ENCODE data around the gene BCAM.

BCAM gene

DNA sequence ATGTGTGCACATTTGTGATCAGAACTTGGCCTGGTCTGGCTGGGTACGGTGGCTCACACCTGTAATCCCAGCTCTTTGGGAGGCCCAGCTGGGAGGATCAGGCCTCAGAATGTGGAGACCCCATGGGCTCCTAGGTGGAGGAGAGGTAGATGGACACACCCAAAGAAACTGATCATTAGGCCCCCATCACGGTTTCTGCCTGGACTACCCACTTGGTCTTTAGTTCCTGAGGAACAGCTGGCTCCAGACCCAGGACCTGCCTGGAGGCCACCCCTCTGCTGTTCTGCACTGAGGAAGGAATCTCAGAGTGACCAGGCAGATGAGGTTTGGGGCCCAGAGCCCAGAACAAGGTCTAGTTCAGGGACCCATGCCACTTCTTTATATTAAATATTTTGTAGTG lies 29.8 kb upstream of the BCAM start:
- TF ChIP-seq GATA2 (IDR thresholded peaks at IDR 0.05; ENCODE audit: low read depth, low read length), result no peak
- TF ChIP-seq GATA3 (IDR thresholded peaks at IDR 0.05; ENCODE audit: low read depth, low read length), result no peak

GRCh38 chr19:44782729-44783128 lies 26.2 kb upstream of the BCAM start:
- no peak for TF ChIP-seq GATA2 (IDR thresholded peaks at IDR 0.05; ENCODE audit: low read depth, low read length)
- TF ChIP-seq GATA3 (IDR thresholded peaks at IDR 0.05; ENCODE audit: low read depth, low read length), result no peak

GRCh38 chr19:44783545-44783944 lies 25.4 kb upstream of the BCAM start:
- no peak for TF ChIP-seq GATA3 (IDR thresholded peaks at IDR 0.05; ENCODE audit: low read depth, low read length)
- TF ChIP-seq GATA2 (IDR thresholded peaks at IDR 0.05; ENCODE audit: low read depth, low read length), result no peak

DNA sequence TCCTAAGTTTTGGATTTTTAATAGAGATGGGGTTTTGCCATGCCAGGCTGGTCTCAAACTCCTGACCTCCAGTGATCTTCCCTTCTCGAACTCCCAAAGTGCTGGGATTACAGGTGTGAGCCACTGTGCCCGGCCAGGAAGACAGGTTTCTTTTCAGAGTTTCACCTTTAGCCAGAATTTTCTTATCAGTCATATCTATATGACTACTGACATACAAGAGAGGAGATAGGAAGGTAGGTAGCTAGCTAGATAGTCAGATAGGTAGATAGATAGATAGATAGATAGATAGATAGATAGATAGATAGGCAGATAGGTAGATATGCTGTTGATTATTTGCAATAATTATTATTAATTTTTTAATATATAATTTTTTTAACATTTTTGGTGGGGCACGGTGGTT lies 23.6 kb upstream of the BCAM start:
- TF ChIP-seq GATA2 (IDR thresholded peaks at IDR 0.05; ENCODE audit: low read depth, low read length) (no peak), GATA3 (IDR thresholded peaks at IDR 0.05; ENCODE audit: low read depth, low read length) (no peak)

DNA sequence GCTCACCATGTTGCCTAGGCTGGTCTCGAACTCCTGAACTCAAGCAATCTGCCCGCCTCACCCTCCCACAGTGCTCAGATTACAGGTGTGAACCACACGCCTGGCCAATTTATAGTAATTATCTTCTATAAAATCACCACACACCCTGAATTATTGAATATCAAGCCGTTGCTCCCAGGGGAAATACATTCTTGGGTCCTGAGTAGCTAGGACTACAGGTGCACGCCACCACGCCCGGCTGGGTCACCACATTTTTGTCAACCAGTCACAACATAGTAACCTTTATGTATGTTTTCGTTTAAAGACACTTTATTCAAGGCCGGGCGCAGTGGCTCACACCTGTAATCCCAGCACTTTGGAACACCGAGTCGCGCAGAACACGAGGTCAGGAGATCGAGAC lies 22.9 kb upstream of the BCAM start:
- no peak for TF ChIP-seq GATA2 (IDR thresholded peaks at IDR 0.05; ENCODE audit: low read depth, low read length)
- TF ChIP-seq GATA3 (IDR thresholded peaks at IDR 0.05; ENCODE audit: low read depth, low read length), result no peak

DNA sequence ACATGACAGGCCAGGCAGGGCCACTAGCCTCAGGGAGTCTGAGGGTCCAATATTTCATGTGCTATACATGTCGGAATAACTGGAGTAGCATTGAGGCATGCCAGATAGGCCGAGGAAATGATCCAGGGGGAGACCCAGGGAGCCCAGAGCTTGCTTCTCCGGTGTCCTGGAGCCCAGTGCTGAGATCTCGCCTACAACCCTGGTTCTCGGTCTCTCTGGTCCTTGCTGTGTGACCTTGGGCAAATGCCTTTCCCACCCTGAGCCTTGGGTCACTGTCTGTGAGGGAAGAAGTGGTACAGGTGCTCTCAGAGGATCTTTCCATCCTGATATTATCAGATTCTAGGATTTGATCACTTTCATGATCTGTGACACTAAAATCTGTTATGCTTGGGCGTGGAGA lies 19.9 kb upstream of the BCAM start:
- TF ChIP-seq GATA2 (IDR thresholded peaks at IDR 0.05; ENCODE audit: low read depth, low read length) (no peak), GATA3 (IDR thresholded peaks at IDR 0.05; ENCODE audit: low read depth, low read length) (no peak)

GRCh38 chr19:44789943-44790483 lies 18.9 kb upstream of the BCAM start:
- TF ChIP-seq GATA3 (IDR thresholded peaks at IDR 0.05; ENCODE audit: low read depth, low read length), result no peak
- TF ChIP-seq GATA2 (IDR thresholded peaks at IDR 0.05; ENCODE audit: low read depth, low read length), result no peak

GRCh38 chr19:44792281-44792680 lies 16.6 kb upstream of the BCAM start:
- TF ChIP-seq GATA3 (IDR thresholded peaks at IDR 0.05; ENCODE audit: low read depth, low read length) (no peak), GATA2 (IDR thresholded peaks at IDR 0.05; ENCODE audit: low read depth, low read length) (no peak)

GRCh38 chr19:44794610-44795009 lies 14.3 kb upstream of the BCAM start:
- TF ChIP-seq GATA2 (IDR thresholded peaks at IDR 0.05; ENCODE audit: low read depth, low read length), result no peak
- TF ChIP-seq GATA3 (IDR thresholded peaks at IDR 0.05; ENCODE audit: low read depth, low read length), result no peak

DNA sequence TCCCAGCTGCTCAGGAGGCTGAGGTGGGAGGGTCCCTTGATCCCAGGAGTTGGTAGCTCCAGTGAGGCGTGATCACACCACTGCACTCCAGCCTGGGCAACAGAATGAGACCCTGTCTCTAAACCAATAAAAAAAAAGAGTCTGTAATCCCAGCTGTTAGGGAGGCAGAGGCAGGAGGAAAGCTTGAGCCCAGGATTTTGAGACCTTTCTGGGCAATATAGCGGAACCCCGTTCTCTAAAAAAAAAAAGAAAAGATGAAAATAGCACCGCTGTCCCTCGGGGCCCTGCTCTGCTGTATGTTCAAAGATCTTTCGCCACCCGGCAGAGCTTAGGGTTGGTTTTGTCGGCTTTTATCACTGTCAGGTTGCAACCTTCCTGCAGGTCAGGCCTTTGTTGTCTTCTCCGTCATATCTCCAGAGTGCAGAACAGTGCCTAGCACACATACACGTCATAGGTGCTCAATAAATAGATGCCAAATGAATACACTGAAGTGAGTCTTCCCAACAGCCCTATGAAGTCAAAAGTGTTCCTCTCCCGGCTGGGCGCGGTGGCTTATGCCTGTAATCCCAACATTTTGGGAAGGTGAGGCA lies 13.4 kb upstream of the BCAM start:
- TF ChIP-seq GATA2 (IDR thresholded peaks at IDR 0.05; ENCODE audit: low read depth, low read length), result no peak
- no peak for TF ChIP-seq GATA3 (IDR thresholded peaks at IDR 0.05; ENCODE audit: low read depth, low read length)

GRCh38 chr19:44796701-44797115 lies 12.2 kb upstream of the BCAM start:
- TF ChIP-seq GATA3 (IDR thresholded peaks at IDR 0.05; ENCODE audit: low read depth, low read length) (no peak), GATA2 (IDR thresholded peaks at IDR 0.05; ENCODE audit: low read depth, low read length) (no peak)

- no peak for TF ChIP-seq GATA3 (IDR thresholded peaks at IDR 0.05; ENCODE audit: low read depth, low read length)
- TF ChIP-seq GATA2 (IDR thresholded peaks at IDR 0.05; ENCODE audit: low read depth, low read length), result no peak
These were observed 9.1 kb upstream of the BCAM start for GRCh38 chr19:44799627-44800346.

GRCh38 chr19:44800461-44800860 lies 8.4 kb upstream of the BCAM start:
- TF ChIP-seq GATA2 (IDR thresholded peaks at IDR 0.05; ENCODE audit: low read depth, low read length) (no peak), GATA3 (IDR thresholded peaks at IDR 0.05; ENCODE audit: low read depth, low read length) (no peak)

- TF ChIP-seq GATA2 (IDR thresholded peaks at IDR 0.05; ENCODE audit: low read depth, low read length), result no peak
- no peak for TF ChIP-seq GATA3 (IDR thresholded peaks at IDR 0.05; ENCODE audit: low read depth, low read length)
These were observed 5.2 kb upstream of the BCAM start for GRCh38 chr19:44803442-44804428.
